ENCODE data around the gene SLC52A1. TPM values are rescaled to one million over a fixed set of nuclear protein-coding genes. Genes with fewer than 3 reads are reported as not detected.

SLC52A1 gene
- polyA plus RNA-seq, 3 donors, result not detected

GRCh38 chr17:4986951-4987766 is 48.1 kb downstream of the SLC52A1 start, which contains the start of gene CAMTA2:
Gene CAMTA2, minus strand, starts transcription at chr17:4987675. Its CDS starts 1,453 bp downstream, at chr17:4986222.
- H3K4me1 ChIP-seq (ENCODE audit: control insufficient read depth in 1 of 2, insufficient read depth in 2 of 2, low read length in 2 of 2), result peaks cover 35 to 45% of the 10 kb centered on the region in 2 donors
- H3K9ac ChIP-seq (ENCODE audit: insufficient read depth, low read length, poor library complexity, severe bottlenecking), result peak within 1 kb of the TSS; percentile 91
- under 1% methylated on average over 68 of the region's 78 CpGs for WGBS (ENCODE audit: insufficient coverage)
- H4K20me1 ChIP-seq (ENCODE audit: insufficient read depth, low read length), result peaks cover 4% of the 10 kb centered on the region
- H3K27me3 ChIP-seq (ENCODE audit: control insufficient read depth in 2 of 2, insufficient read depth in 2 of 2, low read length in 2 of 2), result no peaks in the 10 kb centered on the region
- H3K4me3 ChIP-seq (replicated peaks in 1 of 3; ENCODE audit: low read depth in 2 of 3, low read length in 3 of 3), result peak within 1 kb of the TSS; percentile 78 to 99 (median 81)
- H3K27me3 Mint-ChIP-seq (ENCODE audit: low read depth in 3 of 3), result peaks cover 0 to 1% (median 0%) of the 10 kb centered on the region in 3 donors
- peak; percentile 78 to 82 (median 82) for DNase-seq
- H3K27ac Mint-ChIP-seq, result peak within 1 kb of the TSS; percentile 84 to 97 (median 96)
- peak within 1 kb of the TSS; percentile 77 to 95 for H3K27ac ChIP-seq (ENCODE audit: low read depth in 1 of 2, low read length in 2 of 2)
- H3K9me3 ChIP-seq (replicated peaks in 1 of 2; ENCODE audit: control insufficient read depth in 1 of 2, insufficient read depth in 1 of 2, low read length in 2 of 2), result no peaks in the 10 kb centered on the region
- peaks cover 47% of the 10 kb centered on the region for H3K4me1 Mint-ChIP-seq
- intact Hi-C loops (cut with micrococcal nuclease), result loop anchor here (5.0 kb wide), 2 partner anchors 35 to 80 kb away; partner anchors contain the start of gene ENO3 (in 1 of the 2)
- peaks cover 10 to 28% of the 10 kb centered on the region in 2 donors for H3K36me3 ChIP-seq (replicated peaks in 1 of 2; ENCODE audit: control insufficient read depth in 1 of 2, insufficient read depth in 2 of 2, low read length in 2 of 2)
- peak; percentile 93 for TF ChIP-seq CTCF (IDR thresholded peaks at IDR 0.05)
- H2AFZ ChIP-seq (ENCODE audit: insufficient read depth, low read depth, low read length, poor library complexity, severe bottlenecking), result peak within 1 kb of the TSS; percentile 94
- H3K36me3 Mint-ChIP-seq, result peaks cover 31 to 38% of the 10 kb centered on the region in 2 donors
- H3K4me3 Mint-ChIP-seq, result peak within 1 kb of the TSS; percentile 92 to 96
- H3K79me2 ChIP-seq (ENCODE audit: insufficient read depth, low read length), result peaks cover 33% of the 10 kb centered on the region
- H3K4me2 ChIP-seq (replicated peaks; ENCODE audit: extremely low read depth, low read length, poor library complexity, severe bottlenecking), result peak within 1 kb of the TSS; percentile 98
- peaks cover 0 to 2% (median 0%) of the 10 kb centered on the region in 7 donors for H3K9me3 Mint-ChIP-seq

DNA sequence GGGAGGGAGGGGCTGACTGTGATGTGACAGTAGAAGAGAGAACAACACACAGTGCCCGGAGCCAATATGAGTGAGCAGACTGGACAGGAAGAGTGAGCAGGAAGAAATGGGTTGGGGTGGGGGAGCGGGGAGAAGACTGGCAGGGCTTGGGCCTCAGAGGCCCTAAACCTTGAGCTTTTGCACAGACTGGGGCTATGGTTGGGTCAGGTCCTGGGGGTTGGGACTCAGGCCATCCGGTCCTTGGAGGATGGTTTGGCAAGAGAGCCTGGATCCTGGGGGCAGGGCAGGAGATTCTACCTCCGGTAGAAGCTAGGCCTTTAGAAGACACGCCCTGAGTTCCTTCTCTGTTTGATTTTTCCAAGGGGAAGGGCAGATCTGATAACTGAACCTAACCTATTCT is 48.8 kb downstream of the SLC52A1 start:
- H3K9ac ChIP-seq (ENCODE audit: insufficient read depth, low read length, poor library complexity, severe bottlenecking), result peak overlapping the region; percentile 91
- peak overlapping the region; percentile 98 for H3K4me2 ChIP-seq (replicated peaks; ENCODE audit: extremely low read depth, low read length, poor library complexity, severe bottlenecking)
- Mint-ChIP-seq H3K27me3 (ENCODE audit: low read depth in 3 of 3) (peaks cover 0 to 1% (median 0%) of the 10 kb centered on the region in 3 donors), H3K36me3 (peaks cover 35 to 46% of the 10 kb centered on the region in 2 donors), H3K27ac (peak overlapping the region; percentile 81 to 97 (median 96)), H3K4me1 (peaks cover 55% of the 10 kb centered on the region), H3K4me3 (peak overlapping the region; percentile 92 to 96), H3K9me3 (peaks cover 0 to 2% (median 0%) of the 10 kb centered on the region in 7 donors)
- peaks cover 43 to 52% of the 10 kb centered on the region in 2 donors for H3K4me1 ChIP-seq (ENCODE audit: control insufficient read depth in 1 of 2, insufficient read depth in 2 of 2, low read length in 2 of 2)
- peak overlapping the region; percentile 77 to 95 for H3K27ac ChIP-seq (ENCODE audit: low read depth in 1 of 2, low read length in 2 of 2)
- intact Hi-C loops (cut with micrococcal nuclease), result loop anchor here (5.0 kb wide), 2 partner anchors 34 to 79 kb away; partner anchors contain the start of gene ENO3 (in 1 of the 2)
- H4K20me1 ChIP-seq (ENCODE audit: insufficient read depth, low read length), result peaks cover 6% of the 10 kb centered on the region
- no peaks in the 10 kb centered on the region for H3K27me3 ChIP-seq (ENCODE audit: control insufficient read depth in 2 of 2, insufficient read depth in 2 of 2, low read length in 2 of 2)
- H2AFZ ChIP-seq (ENCODE audit: insufficient read depth, low read depth, low read length, poor library complexity, severe bottlenecking), result peak overlapping the region; percentile 94
- H3K4me3 ChIP-seq (replicated peaks in 1 of 3; ENCODE audit: low read depth in 2 of 3, low read length in 3 of 3), result peak overlapping the region; percentile 78 to 99 (median 81)
- 33% methylated on average over 3 of the region's 5 CpGs for WGBS (ENCODE audit: insufficient coverage)
- no peaks in the 10 kb centered on the region for H3K9me3 ChIP-seq (replicated peaks in 1 of 2; ENCODE audit: control insufficient read depth in 1 of 2, insufficient read depth in 1 of 2, low read length in 2 of 2)
- DNase-seq, result peak in 2 of 3 donors; percentile 39 to 67
- H3K36me3 ChIP-seq (replicated peaks in 1 of 2; ENCODE audit: control insufficient read depth in 1 of 2, insufficient read depth in 2 of 2, low read length in 2 of 2), result peaks cover 10 to 36% of the 10 kb centered on the region in 2 donors
- no peak for TF ChIP-seq CTCF (IDR thresholded peaks at IDR 0.05)
- H3K79me2 ChIP-seq (ENCODE audit: insufficient read depth, low read length), result peaks cover 34% of the 10 kb centered on the region

Other genes with a start within 250 kb of the SLC52A1 start
- 1 to 10 TPM in 1 of 3 donors, under 1 TPM in 2; 0.54 to 2.1 (median 0.79) TPM for gene VMO1, start 249.1 kb downstream of the SLC52A1 start, polyA plus RNA-seq
- gene GLTPD2, start 246.5 kb downstream of the SLC52A1 start, polyA plus RNA-seq, result 1 to 10 TPM in 2 of 3 donors, under 1 TPM in 1; 0.27 to 2.1 (median 1.5) TPM
- gene PSMB6, start 239.3 kb downstream of the SLC52A1 start, polyA plus RNA-seq, result 100 to 1,000 TPM; 134 to 364 (median 361) TPM
- gene PLD2, start 228.3 kb downstream of the SLC52A1 start, polyA plus RNA-seq, result 100 to 1,000 TPM in 1 of 3 donors, 1 to 10 TPM in 2; 3.5 to 122 (median 4.0) TPM
- 100 to 1,000 TPM in 1 of 3 donors, 1 to 10 TPM in 2; 3.2 to 159 (median 7.2) TPM for gene MINK1, start 202.1 kb downstream of the SLC52A1 start, polyA plus RNA-seq
- 1 to 10 TPM; 1.9 to 5.1 (median 4.2) TPM for gene C17orf107, start 135.9 kb downstream of the SLC52A1 start, polyA plus RNA-seq
- gene CHRNE, start 132.3 kb downstream of the SLC52A1 start, polyA plus RNA-seq, result 10 to 100 TPM in 1 of 3 donors, 1 to 10 TPM in 1, under 1 TPM in 1; 0.54 to 12.6 (median 2.1) TPM
- under 1 TPM in 2 of 3 donors, not detected in 1; 0.24 to 0.29 TPM for gene GP1BA, start 103.1 kb downstream of the SLC52A1 start, polyA plus RNA-seq
- gene SLC25A11, start 95.4 kb downstream of the SLC52A1 start, polyA plus RNA-seq, result 100 to 1,000 TPM in 2 of 3 donors, 10 to 100 TPM in 1; 65.2 to 138 (median 111) TPM
- gene RNF167, start 95.2 kb downstream of the SLC52A1 start, polyA plus RNA-seq, result 100 to 1,000 TPM in 1 of 3 donors, 10 to 100 TPM in 2; 17.2 to 105 (median 20.6) TPM
- gene PFN1, start 86.9 kb downstream of the SLC52A1 start, polyA plus RNA-seq, result 1,000 to 10,000 TPM in 2 of 3 donors, 100 to 1,000 TPM in 1; 842 to 1,613 (median 1,582) TPM
- 10 to 100 TPM in 1 of 3 donors, under 1 TPM in 2; 0.36 to 14.2 (median 0.60) TPM for gene ENO3, start 84.3 kb downstream of the SLC52A1 start, polyA plus RNA-seq
- gene SPAG7, start 67.6 kb downstream of the SLC52A1 start, polyA plus RNA-seq, result 10 to 100 TPM; 75.6 to 96.7 (median 85.1) TPM
- gene CAMTA2, start 47.8 kb downstream of the SLC52A1 start, polyA plus RNA-seq, result 10 to 100 TPM in 1 of 3 donors, 1 to 10 TPM in 2; 7.1 to 88.9 (median 7.6) TPM
- gene INCA1, start 37.9 kb downstream of the SLC52A1 start, polyA plus RNA-seq, result under 1 TPM; 0.38 to 0.52 (median 0.44) TPM
- gene KIF1C, start 37.5 kb downstream of the SLC52A1 start, polyA plus RNA-seq, result 10 to 100 TPM in 1 of 3 donors, 1 to 10 TPM in 2; 3.6 to 12.0 (median 3.9) TPM
- gene ZFP3, start 43.0 kb upstream of the SLC52A1 start, polyA plus RNA-seq, result 1 to 10 TPM in 1 of 3 donors, under 1 TPM in 2; 0.39 to 1.9 (median 0.75) TPM
- gene ZNF232, start 76.5 kb upstream of the SLC52A1 start, polyA plus RNA-seq, result 1 to 10 TPM; 2.2 to 3.1 (median 3.0) TPM
- gene USP6, start 80.6 kb upstream of the SLC52A1 start, polyA plus RNA-seq, result under 1 TPM; 0.02 to 0.08 (median 0.02) TPM
- gene ZNF594, start 156.4 kb upstream of the SLC52A1 start, polyA plus RNA-seq, result 1 to 10 TPM in 1 of 3 donors, under 1 TPM in 1, not detected in 1; 0.34 to 1.0 TPM
- 100 to 1,000 TPM in 1 of 3 donors, 10 to 100 TPM in 2; 88.7 to 164 (median 98.4) TPM for gene SCIMP, start 199.4 kb upstream of the SLC52A1 start, polyA plus RNA-seq
- gene RABEP1, start 246.9 kb upstream of the SLC52A1 start, polyA plus RNA-seq, result 10 to 100 TPM; 12.7 to 19.1 (median 13.7) TPM